HEK293T (cell line): Measurements from ENCODE around the gene ALK.
"Not testable (repeated sequence)": the region's sequence is repeated elsewhere in the genome, so short reads cannot be mapped to it uniquely, and the experiment has no call there.

ENCODE experiments used
- CTCF ChIA-PET: fragments of 350-600 bp; formaldehyde crosslinking; extraction: SDS; loops from one replicate; lab custom pipeline; 2021; ENCODE audit warnings: antibody characterized with exemption, inconsistent platforms; lab: Yijun Ruan, JAX
- POLR2A ChIA-PET: fragments of 350-600 bp; formaldehyde crosslinking; extraction: SDS; loops from one replicate; lab custom pipeline; 2020; ENCODE audit warnings: antibody characterized with exemption, inconsistent platforms; lab: Yijun Ruan, JAX
- DNase-seq: peaks from one replicate; pipeline ENCODE4 v3.0.0; 2012; ENCODE audit warnings: mixed read lengths; ENCODE audit errors: extremely low spot score
- ARNT ChIP-seq: fragments of 450-650 bp; IDR thresholded peaks from 2 replicates; pipeline ENCODE4 v1.6.1; 2017; ENCODE audit warnings: mild to moderate bottlenecking
- BHLHE40 ChIP-seq: fragments of 450-650 bp; IDR thresholded peaks from 2 replicates; pipeline ENCODE4 v1.6.1; 2016; ENCODE audit warnings: mild to moderate bottlenecking, moderate library complexity, borderline replicate concordance
- CTBP1 ChIP-seq: fragments of 450-650 bp; IDR thresholded peaks from 2 replicates; pipeline ENCODE4 v1.6.1; 2016; ENCODE audit warnings: borderline replicate concordance
- ELF4 ChIP-seq: fragments of 450-650 bp; IDR thresholded peaks from 2 replicates; pipeline ENCODE4 v1.6.1; 2017; ENCODE audit warnings: antibody characterized with exemption
- FOXA1 ChIP-seq: fragments of 450-650 bp; IDR thresholded peaks from 2 replicates; pipeline ENCODE4 v1.6.1; 2016; ENCODE audit warnings: mild to moderate bottlenecking
- FOXK2 ChIP-seq: fragments of 450-650 bp; IDR thresholded peaks from 2 replicates; pipeline ENCODE4 v1.6.1; 2016; ENCODE audit warnings: mild to moderate bottlenecking
- FOXM1 ChIP-seq: fragments of 450-650 bp; IDR thresholded peaks from 2 replicates; pipeline ENCODE4 v1.6.1; 2017; ENCODE audit warnings: mild to moderate bottlenecking, borderline replicate concordance
- HDGF ChIP-seq: fragments of 450-650 bp; IDR thresholded peaks from 2 replicates; pipeline ENCODE4 v1.6.1; 2017; ENCODE audit warnings: antibody characterized with exemption, borderline replicate concordance
- L3MBTL2 ChIP-seq: fragments of 450-650 bp; conservative IDR thresholded peaks from 2 replicates; pipeline ENCODE4 v1.6.1; 2016; ENCODE audit warnings: mild to moderate bottlenecking
- LEF1 ChIP-seq: fragments of 450-650 bp; IDR thresholded peaks from 2 replicates; pipeline ENCODE4 v1.6.1; 2017; ENCODE audit warnings: mild to moderate bottlenecking, borderline replicate concordance
- NFRKB ChIP-seq: fragments of 450-650 bp; IDR thresholded peaks from 2 replicates; pipeline ENCODE4 v1.6.1; 2016; ENCODE audit warnings: mild to moderate bottlenecking, moderate library complexity
- PKNOX1 ChIP-seq: fragments of 450-650 bp; IDR thresholded peaks from 2 replicates; pipeline ENCODE4 v1.6.1; 2016
- SP1 ChIP-seq: fragments of 450-650 bp; IDR thresholded peaks from 2 replicates; pipeline ENCODE4 v1.6.1; 2017
- SUZ12 ChIP-seq: fragments of 450-650 bp; IDR thresholded peaks from 2 replicates; pipeline ENCODE4 v1.6.1; 2016; ENCODE audit warnings: mild to moderate bottlenecking
- TARDBP ChIP-seq: fragments of 450-650 bp; IDR thresholded peaks from 2 replicates; pipeline ENCODE4 v1.6.1; 2016
- ZNF384 ChIP-seq: fragments of 450-650 bp; IDR thresholded peaks from 2 replicates; pipeline ENCODE4 v1.6.1; 2016

ALK gene

GRCh38 chr2:29755829-29756228 lies 165.6 kb downstream of the ALK start:
- ChIA-PET CTCF (no interaction called here), POLR2A (no interaction called here)
- no peak for TF ChIP-seq SUZ12
- no peak for TF ChIP-seq NFRKB
- TF ChIP-seq L3MBTL2: no peak
- no peak for TF ChIP-seq SP1
- no peak for TF ChIP-seq LEF1
- TF ChIP-seq FOXM1: no peak
- TF ChIP-seq TARDBP: no peak
- TF ChIP-seq FOXA1: no peak
- no peak for TF ChIP-seq FOXK2
- no peak for TF ChIP-seq CTBP1
- no peak for TF ChIP-seq ARNT
- no peak for TF ChIP-seq ZNF384
- TF ChIP-seq BHLHE40: no peak
- no peak for TF ChIP-seq PKNOX1
- no peak for TF ChIP-seq ELF4
- TF ChIP-seq HDGF: no peak
- no peak for DNase-seq

- no peak for DNase-seq
- no peak for TF ChIP-seq ZNF384
- no peak for TF ChIP-seq TARDBP
- TF ChIP-seq SUZ12: no peak
- TF ChIP-seq CTBP1: no peak
- TF ChIP-seq LEF1: no peak
- TF ChIP-seq L3MBTL2: no peak
- no peak for TF ChIP-seq NFRKB
- no peak for TF ChIP-seq ARNT
- no peak for TF ChIP-seq SP1
- TF ChIP-seq FOXK2: no peak
- CTCF ChIA-PET: no interaction called here
- POLR2A ChIA-PET: no interaction called here
Measured at GRCh38 chr2:29755233-29755632, 166.2 kb downstream of the ALK start.

- ChIA-PET POLR2A (no interaction called here), CTCF (no interaction called here)
- DNase-seq: no peak
- TF ChIP-seq LEF1: no peak
- no peak for TF ChIP-seq SP1
- no peak for TF ChIP-seq L3MBTL2
- TF ChIP-seq FOXK2: no peak
- TF ChIP-seq ARNT: no peak
- no peak for TF ChIP-seq CTBP1
- TF ChIP-seq BHLHE40: no peak
- TF ChIP-seq PKNOX1: no peak
- TF ChIP-seq FOXM1: no peak
- TF ChIP-seq SUZ12: no peak
- no peak for TF ChIP-seq HDGF
- TF ChIP-seq FOXA1: no peak
- no peak for TF ChIP-seq NFRKB
- TF ChIP-seq ELF4: no peak
- TF ChIP-seq ZNF384: no peak
- no peak for TF ChIP-seq TARDBP
Measured at GRCh38 chr2:29753671-29754444, 167.5 kb downstream of the ALK start.

- DNase-seq: no peak
- ChIA-PET CTCF (no interaction called here), POLR2A (no interaction called here)
- TF ChIP-seq SP1 (no peak), FOXA1 (no peak), ARNT (no peak), NFRKB (no peak), L3MBTL2 (no peak), FOXM1 (no peak), ELF4 (no peak), CTBP1 (no peak), LEF1 (no peak), FOXK2 (no peak)
Measured at GRCh38 chr2:29751390-29751789, 170.0 kb downstream of the ALK start.

- CTCF ChIA-PET, DNase-seq, POLR2A ChIA-PET: not testable (repeated sequence)
Measured at GRCh38 chr2:29750463-29750862, 170.9 kb downstream of the ALK start.

GRCh38 chr2:29749843-29750242 lies 171.5 kb downstream of the ALK start:
- ChIA-PET CTCF (no interaction called here), POLR2A (no interaction called here)
- TF ChIP-seq TARDBP (no peak), BHLHE40 (no peak), FOXA1 (no peak), FOXM1 (no peak), PKNOX1 (no peak), FOXK2 (no peak), SP1 (no peak), HDGF (no peak), SUZ12 (no peak), ZNF384 (no peak), NFRKB (no peak), ELF4 (no peak), L3MBTL2 (no peak), CTBP1 (no peak), ARNT (no peak), LEF1 (no peak)
- DNase-seq: no peak

- TF ChIP-seq FOXA1 (no peak), FOXM1 (no peak), NFRKB (no peak), L3MBTL2 (no peak), LEF1 (no peak)
- POLR2A ChIA-PET: no interaction called here
- DNase-seq: no peak
- CTCF ChIA-PET: no interaction called here
Measured at GRCh38 chr2:29749041-29749440, 172.3 kb downstream of the ALK start.
